ENCODE data around the gene PLD5.

DNA sequence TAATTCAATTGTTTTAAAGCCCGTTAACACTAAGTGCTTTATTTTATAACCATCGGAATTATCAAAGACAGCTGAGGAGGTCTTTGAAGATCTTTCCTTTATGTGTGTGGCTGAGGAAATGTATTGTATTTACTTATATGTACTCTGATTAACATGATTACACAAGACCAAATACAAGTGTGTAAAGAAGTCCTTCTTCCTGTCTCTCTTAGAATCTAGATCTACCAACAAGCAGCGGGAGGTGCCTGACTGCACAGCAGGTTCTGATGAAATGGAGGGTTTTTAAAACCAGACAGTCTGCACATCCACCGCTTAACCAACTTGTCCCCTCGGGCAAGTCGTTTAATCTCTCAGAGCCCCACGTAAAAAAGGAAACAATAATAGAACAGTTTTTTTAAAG is 285.1 kb downstream of the PLD5 start:
- no peak for TF ChIP-seq CTCF (IDR thresholded peaks at IDR 0.05)
- TF ChIP-seq POLR2A (IDR thresholded peaks at IDR 0.05): no peak
- no peak for TF ChIP-seq EP300 (IDR thresholded peaks at IDR 0.05)

Data from ovary (tissue), 3 donors.